ENCODE measurements around the gene HERC6.

DNA sequence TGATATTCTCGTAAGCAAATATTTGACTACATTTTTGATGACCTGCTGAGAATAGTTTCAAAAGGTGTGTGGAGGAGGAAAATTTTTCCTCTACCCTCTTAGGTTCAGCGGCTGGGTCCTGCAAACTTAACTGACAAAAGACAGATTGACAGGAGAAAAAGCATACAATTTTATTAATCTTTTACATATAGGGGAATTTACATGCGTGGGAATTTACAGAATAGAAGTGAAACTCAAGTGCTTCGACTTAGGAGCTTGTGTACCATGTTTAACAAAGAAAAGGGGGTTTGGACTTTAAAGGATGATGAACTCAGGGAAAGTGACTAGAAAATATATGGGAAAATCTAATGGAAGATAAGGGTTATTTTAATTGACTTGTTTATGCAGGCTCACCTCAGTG, 2.5 kb downstream of the HERC6 start:
- TF ChIP-seq, protein P1, sequence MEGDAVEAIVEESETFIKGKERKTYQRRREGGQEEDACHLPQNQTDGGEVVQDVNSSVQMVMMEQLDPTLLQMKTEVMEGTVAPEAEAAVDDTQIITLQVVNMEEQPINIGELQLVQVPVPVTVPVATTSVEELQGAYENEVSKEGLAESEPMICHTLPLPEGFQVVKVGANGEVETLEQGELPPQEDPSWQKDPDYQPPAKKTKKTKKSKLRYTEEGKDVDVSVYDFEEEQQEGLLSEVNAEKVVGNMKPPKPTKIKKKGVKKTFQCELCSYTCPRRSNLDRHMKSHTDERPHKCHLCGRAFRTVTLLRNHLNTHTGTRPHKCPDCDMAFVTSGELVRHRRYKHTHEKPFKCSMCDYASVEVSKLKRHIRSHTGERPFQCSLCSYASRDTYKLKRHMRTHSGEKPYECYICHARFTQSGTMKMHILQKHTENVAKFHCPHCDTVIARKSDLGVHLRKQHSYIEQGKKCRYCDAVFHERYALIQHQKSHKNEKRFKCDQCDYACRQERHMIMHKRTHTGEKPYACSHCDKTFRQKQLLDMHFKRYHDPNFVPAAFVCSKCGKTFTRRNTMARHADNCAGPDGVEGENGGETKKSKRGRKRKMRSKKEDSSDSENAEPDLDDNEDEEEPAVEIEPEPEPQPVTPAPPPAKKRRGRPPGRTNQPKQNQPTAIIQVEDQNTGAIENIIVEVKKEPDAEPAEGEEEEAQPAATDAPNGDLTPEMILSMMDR (IDR thresholded peaks at IDR 0.05): no peak
- TF ChIP-seq POLR2A (IDR thresholded peaks at IDR 0.05): no peak

Measured in testis (tissue), 2 donors.